Panc1 (cell line): ENCODE measurements around the gene PIK3R6. TPM values are rescaled to one million over a fixed set of nuclear protein-coding genes. Genes with fewer than 3 reads are reported as not detected.

ENCODE experiments used
- ATAC-seq: fragments of 200-7000 bp; cut with Tn5 transposase; 2 replicates; pipeline ENCODE4 v1.9.1; 2020; ENCODE audit warnings: mild to moderate bottlenecking, moderate library complexity
- BruUV-seq: library from RNA; stranded (reverse); fragments of 400-500 nt; replicated peaks from 2 replicates; lab custom pipeline; 2021; lab: Mats Ljungman, UMichigan
- CTCF ChIA-PET: fragments of 300-600 bp; sonication (Branson Sonifier 250); formaldehyde crosslinking; loops from one replicate; lab custom pipeline; 2022; ENCODE audit warnings: antibody characterized with exemption; lab: Charles Lee
- POLR2A ChIA-PET: fragments of 300-600 bp; sonication (Branson Sonifier 250); formaldehyde crosslinking; loops from one replicate; lab custom pipeline; 2022; ENCODE audit warnings: antibody characterized with exemption; lab: Charles Lee
- DNase-seq: peaks from one replicate; pipeline ENCODE4 v3.0.0-alpha.2; 2010; ENCODE audit warnings: low read depth, low spot score
- H3K27ac ChIP-seq: 2 replicates; pipeline ENCODE4 v1.5.1; 2011; ENCODE audit warnings: mild to moderate bottlenecking, low read length, inconsistent platforms
- H3K27me3 ChIP-seq: fragments of 200-500 bp; sonication (Bioruptor generic); 2 replicates; pipeline ENCODE4 v1.6.0; 2014; ENCODE audit warnings: low read length, inconsistent platforms; ENCODE audit not compliant: control insufficient read depth, insufficient read depth
- H3K36me3 ChIP-seq: fragments of 200-500 bp; sonication (Bioruptor generic); 2 replicates; pipeline ENCODE4 v1.5.1; 2014; ENCODE audit warnings: inconsistent platforms, mild to moderate bottlenecking, low read length, moderate library complexity; ENCODE audit not compliant: control insufficient read depth, insufficient read depth
- H3K4me1 ChIP-seq: 2 replicates; pipeline ENCODE4 v1.5.1; 2011; ENCODE audit warnings: inconsistent platforms, mild to moderate bottlenecking, low read length, moderate library complexity; ENCODE audit not compliant: control insufficient read depth, insufficient read depth
- H3K4me3 ChIP-seq, 2 experiments: 2 replicates each; pipeline ENCODE4 v1.5.1; 2011 to 2012; ENCODE audit warnings: low read depth in 2 of 2, low read length in 2 of 2, mild to moderate bottlenecking in 2 of 2, inconsistent platforms in 1 of 2, moderate library complexity in 1 of 2
- H3K9me3 ChIP-seq: fragments of 200-500 bp; sonication (Bioruptor generic); 2 replicates; pipeline ENCODE4 v1.5.1; 2014; ENCODE audit warnings: low read depth, mild to moderate bottlenecking, inconsistent platforms, low read length, moderate library complexity; ENCODE audit not compliant: control insufficient read depth, insufficient read depth
- CTCF ChIP-seq: fragments of 450-650 bp; IDR thresholded peaks from 2 replicates; pipeline ENCODE4 v1.5.1; 2017; ENCODE audit warnings: mild to moderate bottlenecking
- POLR2AphosphoS5 ChIP-seq: IDR thresholded peaks from 2 replicates; pipeline ENCODE4 v1.6.1; 2012; ENCODE audit warnings: mild to moderate bottlenecking, low read depth, low read length, moderate library complexity
- REST ChIP-seq, 2 experiments: IDR thresholded peaks; 2 replicates each; pipeline ENCODE4 v1.6.1; 2011 to 2012; ENCODE audit warnings: low read depth in 2 of 2, control low read depth in 1 of 2, low read length in 1 of 2, mild to moderate bottlenecking in 1 of 2, moderate library complexity in 1 of 2; ENCODE audit not compliant: insufficient read depth in 1 of 2
- SIN3A ChIP-seq: IDR thresholded peaks from 2 replicates; pipeline ENCODE4 v1.6.1; 2012; ENCODE audit warnings: low read depth, mild to moderate bottlenecking, low read length, moderate library complexity, borderline replicate concordance; ENCODE audit not compliant: insufficient read depth
- TCF7L2 ChIP-seq: IDR thresholded peaks from 2 replicates; pipeline ENCODE4 v1.6.1; 2011; ENCODE audit warnings: mild to moderate bottlenecking, low read depth, low read length, inconsistent platforms
- in situ Hi-C: cut with HindIII; loops from 2 replicates; pipeline ENCODE4 v1.10.0; 2016; ENCODE audit warnings: low sequenced_read_pairs, low pct_unique_long_range_greater_than_20kb
- intact Hi-C: fragments of 100-400 bp; cut with micrococcal nuclease; formaldehyde crosslinking; loops from one replicate; pipeline ENCODE4 v1.10.0; 2022; ENCODE audit not compliant: unreplicated experiment
- total RNA-seq: library from RNA; stranded (reverse); gene quantifications from one replicate; pipeline ENCODE4 v1.2.1, GENCODE V29; 2021; ENCODE audit not compliant: unreplicated experiment

PIK3R6 gene
- total RNA-seq, 1 experiment from 2014 or later = not detected

- in situ Hi-C loops (no loop called here), intact Hi-C loops (no loop called here)
- H3K36me3 ChIP-seq = no peaks in the 10 kb centered on the region
- no peak for TF ChIP-seq TCF7L2
- no peak for TF ChIP-seq REST (IDR thresholded peaks at IDR 0.05; ENCODE audit: insufficient read depth in 1 of 2, low read depth in 2 of 2, low read length in 1 of 2)
- no peak for TF ChIP-seq CTCF
- no peak for TF ChIP-seq SIN3A
- TF ChIP-seq POLR2AphosphoS5 = no peak
- no peaks in the 10 kb centered on the region for H3K4me1 ChIP-seq
- ATAC-seq (no peak), DNase-seq (no peak)
- peaks cover 3% of the 10 kb centered on the region; the same call in 1 of the 2 replicates for H3K27me3 ChIP-seq
- no peak overlapping the region for H3K4me3 ChIP-seq
- ChIA-PET POLR2A (no interaction called here), CTCF (no interaction called here)
- no TSS peak for BruUV-seq
- H3K27ac ChIP-seq = no peak overlapping the region
- no peaks in the 10 kb centered on the region for H3K9me3 ChIP-seq
Measured at GRCh38 chr17:8835106-8835505, 32.4 kb downstream of the PIK3R6 start.

GRCh38 chr17:8832711-8833352, 34.6 kb downstream of the PIK3R6 start:
- Histone ChIP-seq H3K27me3 (peaks cover 3% of the 10 kb centered on the region), H3K4me3 (no peak overlapping the region), H3K4me1 (no peaks in the 10 kb centered on the region), H3K9me3 (no peaks in the 10 kb centered on the region), H3K36me3 (no peaks in the 10 kb centered on the region), H3K27ac (no peak overlapping the region)
- in situ Hi-C loops (no loop called here), intact Hi-C loops (no loop called here)
- CTCF ChIA-PET = no interaction called here
- BruUV-seq = no TSS peak
- TF ChIP-seq TCF7L2 (no peak), POLR2AphosphoS5 (no peak), SIN3A (no peak), CTCF (peak; percentile 90), REST (IDR thresholded peaks at IDR 0.05; ENCODE audit: insufficient read depth in 1 of 2, low read depth in 2 of 2, low read length in 1 of 2) (no peak)
- POLR2A ChIA-PET = interaction anchor here (0.7 kb wide), 2 partner anchors 16 to 164 kb away, joined by 5 to 6 read pairs; no protein-coding TSS in a partner anchor
- DNase-seq = no peak
- ATAC-seq = no peak
